H1 (cell line): ENCODE results near the gene CSGALNACT2. TPM values are rescaled to one million over a fixed set of nuclear protein-coding genes. Genes with fewer than 3 reads are reported as not detected.

Experiments used
- CTCF ChIA-PET: fragments of 300-600 bp; sonication (Branson Sonifier 250); formaldehyde crosslinking; loops from one replicate; lab custom pipeline; 2021; ENCODE audit not compliant: partially characterized antibody; lab: Charles Lee
- POLR2A ChIA-PET: fragments of 300-600 bp; sonication (Branson Sonifier 250); formaldehyde crosslinking; loops from one replicate; lab custom pipeline; 2021; ENCODE audit warnings: inconsistent platforms; ENCODE audit not compliant: partially characterized antibody; lab: Charles Lee
- DNase-seq, 2 experiments: peaks; one replicate each; pipeline versions ENCODE4 v3.0.0 to v3.0.0-alpha.2; 2010 to 2022; ENCODE audit warnings: low spot score in 2 of 2, low read depth in 1 of 2, mixed read lengths in 1 of 2
- FAIRE-seq: peaks from 2 replicates; lab custom pipeline; 2011; peaks lifted over from hg19 to GRCh38; lab: Jason Lieb, UNC
- H2AFZ ChIP-seq: 2 replicates; pipeline ENCODE4 v1.8.1; 2012; ENCODE audit warnings: low read length, inconsistent platforms
- H2AK5ac ChIP-seq: 2 replicates; pipeline ENCODE4 v1.6.1; 2013; ENCODE audit warnings: low read depth, low read length
- H2BK120ac ChIP-seq: replicated peaks from 2 replicates; pipeline ENCODE3; 2013; ENCODE audit warnings: low read depth, low read length, inconsistent platforms
- H2BK12ac ChIP-seq: 2 replicates; pipeline ENCODE4 v1.6.1; 2013; ENCODE audit warnings: low read depth, low read length
- H2BK15ac ChIP-seq: 2 replicates; pipeline ENCODE4 v1.6.1; 2013; ENCODE audit warnings: low read length
- H2BK20ac ChIP-seq: 2 replicates; pipeline ENCODE4 v1.6.1; 2013; ENCODE audit warnings: low read length
- H2BK5ac ChIP-seq: 2 replicates; pipeline ENCODE4 v1.6.1; 2013; ENCODE audit warnings: low read depth, low read length
- H3K14ac ChIP-seq: 2 replicates; pipeline ENCODE4 v1.6.1; 2013; ENCODE audit warnings: inconsistent platforms; ENCODE audit not compliant: insufficient read length
- H3K18ac ChIP-seq: 2 replicates; pipeline ENCODE4 v1.6.1; 2013; ENCODE audit warnings: low read length; ENCODE audit errors: extremely low read depth
- H3K23ac ChIP-seq: 2 replicates; pipeline ENCODE4 v1.6.1; 2013; ENCODE audit warnings: inconsistent platforms; ENCODE audit not compliant: insufficient read length
- H3K23me2 ChIP-seq: 2 replicates; pipeline ENCODE4 v1.6.1; 2013; ENCODE audit warnings: low read depth, low read length
- H3K27ac ChIP-seq: 2 replicates; pipeline ENCODE4 v1.6.1; 2011; ENCODE audit warnings: low read depth, low read length, inconsistent platforms
- H3K27me3 ChIP-seq, 4 experiments: replicated peaks in 1 of 4; 1 replicate in 1 of 4; 2 replicates in 3 of 4; pipeline versions ENCODE4 v1.6.1 to v1.8.1; 2011 to 2013; ENCODE audit warnings: low read length in 3 of 4, mild to moderate bottlenecking in 3 of 4, inconsistent platforms in 2 of 4, mixed read lengths in 2 of 4, moderate library complexity in 1 of 4; ENCODE audit not compliant: control insufficient read depth in 3 of 4, insufficient read depth in 3 of 4; ENCODE audit errors: extremely low read depth in 1 of 4
- H3K36me3 ChIP-seq, 4 experiments: 2 replicates each; pipeline versions ENCODE4 v1.6.1 to v1.8.1; 2011 to 2013; ENCODE audit warnings: mild to moderate bottlenecking in 4 of 4, low read length in 3 of 4, moderate library complexity in 2 of 4, control low read depth in 1 of 4, inconsistent platforms in 1 of 4; ENCODE audit not compliant: insufficient read depth in 4 of 4, control insufficient read depth in 2 of 4
- H3K4ac ChIP-seq: replicated peaks from 2 replicates; pipeline ENCODE3; 2013; ENCODE audit warnings: low read length, low read depth, mixed read lengths, inconsistent platforms; ENCODE audit not compliant: insufficient read length
- H3K4me1 ChIP-seq, 4 experiments: replicated peaks in 1 of 4; 1 replicate in 1 of 4; 2 replicates in 3 of 4; pipeline versions ENCODE4 v1.6.1 to v1.8.1; 2011 to 2013; ENCODE audit warnings: low read length in 3 of 4, inconsistent platforms in 2 of 4, mixed read lengths in 1 of 4; ENCODE audit not compliant: insufficient read depth in 4 of 4, control insufficient read depth in 3 of 4
- H3K4me2 ChIP-seq, 2 experiments: 2 replicates each; pipeline versions ENCODE4 v1.6.1 to v1.8.1; 2011 to 2013; ENCODE audit warnings: low read depth in 2 of 2, low read length in 2 of 2, control low read depth in 1 of 2, inconsistent platforms in 1 of 2, mild to moderate bottlenecking in 1 of 2; ENCODE audit not compliant: insufficient read depth in 1 of 2
- H3K4me3 ChIP-seq, 4 experiments: fragments of 200-600, 300-600 bp in 1 of 4; sonication (generic), shearing (Covaris generic), sonication (Bioruptor Twin) in 1 of 4; 2 replicates each; pipeline versions ENCODE4 v1.5.1 to v1.8.1; 2011 to 2016; ENCODE audit warnings: low read length in 4 of 4, low read depth in 3 of 4, control low read depth in 2 of 4, inconsistent platforms in 2 of 4, mild to moderate bottlenecking in 2 of 4, mixed read lengths in 1 of 4, moderate library complexity in 1 of 4; ENCODE audit not compliant: insufficient read depth in 2 of 4; ENCODE audit errors: extremely low read depth in 1 of 4
- H3K56ac ChIP-seq: replicated peaks from 2 replicates; pipeline ENCODE3; 2013; ENCODE audit warnings: low read depth, mild to moderate bottlenecking, mixed read lengths, low read length, inconsistent platforms; ENCODE audit not compliant: insufficient read length
- H3K79me1 ChIP-seq: 2 replicates; pipeline ENCODE4 v1.6.1; 2013; ENCODE audit warnings: low read depth, low read length, control low read depth
- H3K79me2 ChIP-seq, 2 experiments: 2 replicates each; pipeline versions ENCODE4 v1.6.1 to v1.8.1; 2012 to 2013; ENCODE audit warnings: low read length in 2 of 2, mild to moderate bottlenecking in 2 of 2, inconsistent platforms in 1 of 2; ENCODE audit not compliant: insufficient read depth in 2 of 2, control insufficient read depth in 1 of 2
- H3K9ac ChIP-seq, 4 experiments: replicated peaks in 1 of 4; 1 replicate in 1 of 4; 2 replicates in 3 of 4; pipeline versions ENCODE4 v1.6.1 to v1.8.1; 2011 to 2013; ENCODE audit warnings: low read depth in 3 of 4, low read length in 3 of 4, control low read depth in 2 of 4, mild to moderate bottlenecking in 2 of 4, moderate library complexity in 2 of 4, inconsistent platforms in 1 of 4; ENCODE audit errors: extremely low read depth in 1 of 4
- H3K9me3 ChIP-seq, 2 experiments: 2 replicates each; pipeline versions ENCODE4 v1.6.1 to v1.8.1; 2012 to 2013; ENCODE audit warnings: mild to moderate bottlenecking in 2 of 2, moderate library complexity in 2 of 2, control low read depth in 1 of 2, inconsistent platforms in 1 of 2, low read depth in 1 of 2, low read length in 1 of 2, mixed read lengths in 1 of 2; ENCODE audit not compliant: insufficient read depth in 2 of 2
- H4K20me1 ChIP-seq, 2 experiments: replicated peaks in 1 of 2; 2 replicates each; pipeline versions ENCODE3 to v1.8.1; 2011 to 2013; ENCODE audit warnings: inconsistent platforms in 2 of 2, low read length in 2 of 2, mild to moderate bottlenecking in 1 of 2; ENCODE audit not compliant: insufficient read depth in 2 of 2, control insufficient read depth in 1 of 2
- H4K5ac ChIP-seq: 2 replicates; pipeline ENCODE4 v1.6.1; 2013; ENCODE audit warnings: low read length, low read depth, mixed read lengths, inconsistent platforms; ENCODE audit not compliant: insufficient read length
- H4K8ac ChIP-seq: 2 replicates; pipeline ENCODE4 v1.8.0; 2013; ENCODE audit warnings: mild to moderate bottlenecking, moderate library complexity, low read length, inconsistent platforms; ENCODE audit not compliant: insufficient read depth; ENCODE audit errors: extremely low read depth
- H4K91ac ChIP-seq: replicated peaks from 2 replicates; pipeline ENCODE3; 2013; ENCODE audit warnings: low read length, mixed read lengths, inconsistent platforms; ENCODE audit not compliant: insufficient read length
- BRCA1 ChIP-seq: IDR thresholded peaks from 2 replicates; pipeline ENCODE4 v1.6.1; 2012; ENCODE audit warnings: low read depth, low read length, improper control_type of control experiment
- CTBP2 ChIP-seq: IDR thresholded peaks from 2 replicates; pipeline ENCODE4 v1.7.0; 2011; ENCODE audit warnings: borderline replicate concordance, mild to moderate bottlenecking, moderate library complexity, mixed read lengths, low read length; ENCODE audit not compliant: insufficient read depth, insufficient read length
- SAP30 ChIP-seq: fragments of 300-600 bp; sonication (generic); IDR thresholded peaks from 2 replicates; pipeline ENCODE4 v1.7.1; 2012; ENCODE audit warnings: low read length, moderate library complexity, mild to moderate bottlenecking, inconsistent platforms; ENCODE audit not compliant: insufficient read depth, insufficient replicate concordance
- TAF1 ChIP-seq: IDR thresholded peaks from 2 replicates; pipeline ENCODE4 v1.6.1; 2011; ENCODE audit warnings: mild to moderate bottlenecking, low read depth, low read length
- WGBS, 2 experiments: shearing (Covaris generic) in 1 of 2; methylation state at CpG; one replicate each; pipeline versions ENCODE4 v1.1.6 to v1.1.7; 2013 to 2015; ENCODE audit warnings: low lambda C conversion rate in 2 of 2, mixed read lengths in 2 of 2, inconsistent platforms in 1 of 2, low coverage in 1 of 2, missing lambda C conversion rate in 1 of 2; ENCODE audit not compliant: insufficient replicate concordance in 2 of 2, insufficient coverage in 1 of 2, insufficient read length in 1 of 2; ENCODE audit errors: extremely low coverage in 1 of 2, missing lambda C conversion rate in 1 of 2; 5-methylcytosine and 5-hydroxymethylcytosine counted together
- polyA plus RNA-seq, 7 experiments: library from polyadenylated mRNA; depleted of rRNA in 3 of 7; stranded (reverse) in 5 of 7; unstranded in 2 of 7; fragments of >200 nt in 5 of 7; fragments of 200-250 nt in 2 of 7; gene quantifications; 1 replicate in 5 of 7; 2 replicates in 1 of 7; 4 replicates in 1 of 7; pipeline versions ENCODE4 v1.2.1 to v1.2.3, GENCODE V29; 2011 to 2013; ENCODE audit warnings: missing spikeins in 2 of 7, mixed read lengths in 2 of 7
- total RNA-seq: library from RNA; stranded (reverse); fragmentation: NEBNext Ultra II Directional; extraction: Animal tissue kit (Norgen Biotek cat#: 25700); gene quantifications from 2 replicates; pipeline ENCODE4 v1.2.1, GENCODE V29; 2021

CSGALNACT2 gene
- total and polyA plus RNA-seq, 2 of the 8 experiments (the other 6 are each of a cell fraction or from before 2014, with no cell fraction given), result 2.6 to 5.3 TPM

DNA sequence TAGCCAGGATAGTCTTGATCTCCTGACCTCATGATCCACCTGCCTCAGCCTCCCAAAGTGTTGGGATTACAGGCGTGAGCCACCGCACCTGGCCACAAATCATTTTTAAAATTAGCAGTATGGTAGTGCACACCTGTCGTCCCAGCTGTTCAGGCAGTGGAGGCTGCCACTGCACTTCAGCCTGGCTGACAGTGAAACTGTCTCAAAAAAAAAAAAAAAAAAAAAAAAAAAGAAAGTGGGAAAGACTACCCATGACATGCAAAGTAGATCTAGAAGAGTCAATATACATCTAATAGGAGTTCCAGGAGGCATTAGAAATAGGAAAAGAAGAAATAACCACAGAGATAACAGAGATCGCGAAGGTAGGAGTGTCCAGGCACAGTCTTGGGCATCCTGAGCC lies 3.2 kb downstream of the CSGALNACT2 start:
- no peak overlapping the region for H3K9ac ChIP-seq
- H4K8ac ChIP-seq, result no peak overlapping the region
- H3K23me2 ChIP-seq, result peaks cover 14% of the 10 kb centered on the region
- no peak overlapping the region for H4K91ac ChIP-seq
- FAIRE-seq (no peak), DNase-seq (no peak)
- H3K56ac ChIP-seq, result no peak overlapping the region
- H3K14ac ChIP-seq, result no peak overlapping the region
- H3K27me3 ChIP-seq, result peaks cover 0 to 7% (median 1%) of the 10 kb centered on the region in 4 experiments; a peak in 3 of 7 replicates
- peaks cover 0 to 22% of the 10 kb centered on the region in 2 experiments; a peak in 2 of 4 replicates for H3K79me2 ChIP-seq
- no peak overlapping the region for H3K27ac ChIP-seq
- H3K79me1 ChIP-seq, result no peaks in the 10 kb centered on the region
- WGBS, 2 experiments, result 80% methylated on average over 5 of the region's 5 CpGs; no CpG with 5 or more reads in 1 of the 2 experiments
- ChIA-PET POLR2A (interaction anchor here (1.0 kb wide), 1 partner anchor 11 kb away, joined by 4 read pairs; no protein-coding TSS in a partner anchor), CTCF (interaction anchor here (3.1 kb wide), 1 partner anchor 64 kb away, joined by 10 read pairs; no protein-coding TSS in a partner anchor)
- H2BK20ac ChIP-seq, result no peak overlapping the region
- no peak overlapping the region for H2AK5ac ChIP-seq
- no peak overlapping the region for H2BK120ac ChIP-seq
- H3K4me3 ChIP-seq, result no peak overlapping the region
- no peak overlapping the region for H3K4me2 ChIP-seq
- peaks cover 0 to 10% (median 0%) of the 10 kb centered on the region in 4 experiments; a peak in 4 of 7 replicates for H3K4me1 ChIP-seq
- no peak overlapping the region for H2BK12ac ChIP-seq
- no peak overlapping the region for H2BK15ac ChIP-seq
- no peak overlapping the region for H2BK5ac ChIP-seq
- H4K20me1 ChIP-seq, result peaks cover 1 to 2% of the 10 kb centered on the region in 2 experiments
- H3K18ac ChIP-seq, result no peak overlapping the region
- H3K4ac ChIP-seq, result no peak overlapping the region
- no peak overlapping the region for H4K5ac ChIP-seq
- no peaks in the 10 kb centered on the region for H3K9me3 ChIP-seq
- H3K23ac ChIP-seq, result no peak overlapping the region
- H3K36me3 ChIP-seq, result no peaks in the 10 kb centered on the region
- no peak overlapping the region for H2AFZ ChIP-seq
- TF ChIP-seq CTBP2 (no peak), SAP30 (no peak), TAF1 (no peak), BRCA1 (no peak)
